Measurements from ENCODE around the gene ARHGAP26. TPM values are rescaled to one million over a fixed set of nuclear protein-coding genes. Genes with fewer than 3 reads are reported as not detected.

ARHGAP26 gene
- total RNA-seq, 1 donor from 2014 or later, result 8.9 TPM

GRCh38 chr5:143025971-143026370, 255.8 kb downstream of the ARHGAP26 start:
- H3K4me1 Mint-ChIP-seq, result peaks cover 17% of the 10 kb centered on the region
- H3K27me3 Mint-ChIP-seq (ENCODE audit: low read depth), result no peaks in the 10 kb centered on the region
- no peak for TF ChIP-seq CTCF (IDR thresholded peaks at IDR 0.05; ENCODE audit: unreplicated experiment)
- H3K9me3 Mint-ChIP-seq, result no peaks in the 10 kb centered on the region
- H3K36me3 Mint-ChIP-seq, result no peaks in the 10 kb centered on the region
- no peak overlapping the region for H3K4me3 Mint-ChIP-seq
- no peak overlapping the region for H3K27ac Mint-ChIP-seq
- DNase-seq (ENCODE audit: low spot score in 2 of 2, unreplicated experiment in 2 of 2), result no peak

- Mint-ChIP-seq H3K27me3 (ENCODE audit: low read depth) (peaks cover 2% of the 10 kb centered on the region), H3K36me3 (no peaks in the 10 kb centered on the region), H3K9me3 (no peaks in the 10 kb centered on the region), H3K4me1 (peaks cover 17% of the 10 kb centered on the region), H3K4me3 (no peak overlapping the region), H3K27ac (no peak overlapping the region)
- DNase-seq (ENCODE audit: low spot score in 2 of 2, unreplicated experiment in 2 of 2), result no peak
- no peak for TF ChIP-seq CTCF (IDR thresholded peaks at IDR 0.05; ENCODE audit: unreplicated experiment)
Observed at GRCh38 chr5:143026380-143026779, 256.2 kb downstream of the ARHGAP26 start.

- no peak for TF ChIP-seq CTCF (IDR thresholded peaks at IDR 0.05; ENCODE audit: unreplicated experiment)
- Mint-ChIP-seq H3K27ac (no peak overlapping the region), H3K4me1 (peaks cover 17% of the 10 kb centered on the region), H3K27me3 (ENCODE audit: low read depth) (peaks cover 2% of the 10 kb centered on the region), H3K36me3 (no peaks in the 10 kb centered on the region), H3K9me3 (no peaks in the 10 kb centered on the region), H3K4me3 (no peak overlapping the region)
- no peak for DNase-seq (ENCODE audit: low spot score in 2 of 2, unreplicated experiment in 2 of 2)
Observed at GRCh38 chr5:143029293-143029692, 259.1 kb downstream of the ARHGAP26 start.

- Mint-ChIP-seq H3K4me1 (peaks cover 14% of the 10 kb centered on the region), H3K27ac (no peak overlapping the region), H3K9me3 (no peaks in the 10 kb centered on the region), H3K4me3 (no peak overlapping the region), H3K36me3 (no peaks in the 10 kb centered on the region), H3K27me3 (ENCODE audit: low read depth) (peaks cover 2% of the 10 kb centered on the region)
- TF ChIP-seq CTCF (IDR thresholded peaks at IDR 0.05; ENCODE audit: unreplicated experiment), result no peak
- no peak for DNase-seq (ENCODE audit: low spot score in 2 of 2, unreplicated experiment in 2 of 2)
Observed at GRCh38 chr5:143030349-143030748, 260.2 kb downstream of the ARHGAP26 start.

- Mint-ChIP-seq H3K27me3 (ENCODE audit: low read depth) (peaks cover 2% of the 10 kb centered on the region), H3K9me3 (no peaks in the 10 kb centered on the region), H3K4me3 (no peak overlapping the region), H3K36me3 (no peaks in the 10 kb centered on the region), H3K4me1 (peaks cover 3% of the 10 kb centered on the region), H3K27ac (no peak overlapping the region)
- no peak for TF ChIP-seq CTCF (IDR thresholded peaks at IDR 0.05; ENCODE audit: unreplicated experiment)
- no peak for DNase-seq (ENCODE audit: low spot score in 2 of 2, unreplicated experiment in 2 of 2)
Observed at GRCh38 chr5:143031781-143032580, 261.8 kb downstream of the ARHGAP26 start.

- Mint-ChIP-seq H3K9me3 (no peaks in the 10 kb centered on the region), H3K27me3 (ENCODE audit: low read depth) (peaks cover 2% of the 10 kb centered on the region), H3K4me1 (peaks cover 3% of the 10 kb centered on the region), H3K4me3 (no peak overlapping the region), H3K36me3 (no peaks in the 10 kb centered on the region), H3K27ac (no peak overlapping the region)
- DNase-seq (ENCODE audit: low spot score in 2 of 2, unreplicated experiment in 2 of 2), result no peak
- TF ChIP-seq CTCF (IDR thresholded peaks at IDR 0.05; ENCODE audit: unreplicated experiment), result no peak
Observed at GRCh38 chr5:143032581-143032836, 262.3 kb downstream of the ARHGAP26 start.

Data from mesothelial cell of epicardium (in vitro differentiated cells).